Skeletal muscle cell (primary cell): Measurements from ENCODE around the gene CNTN5.

ENCODE experiments used
- DNase-seq: peaks from one replicate; pipeline ENCODE4 v3.0.0-alpha.2; 2010; ENCODE audit warnings: low read depth
- H3K4me3 ChIP-seq: 2 replicates; pipeline ENCODE4 v1.5.1; 2011; ENCODE audit warnings: low read depth, mild to moderate bottlenecking, control low read depth, low read length, moderate library complexity

The CNTN5 gene

GRCh38 chr11:99160447-99160846, 139.7 kb downstream of the CNTN5 start:
- no peak for DNase-seq
- no peak overlapping the region for H3K4me3 ChIP-seq

- H3K4me3 ChIP-seq = no peak overlapping the region
- no peak for DNase-seq
These were observed 142.1 kb downstream of the CNTN5 start for GRCh38 chr11:99162819-99163218.

DNA sequence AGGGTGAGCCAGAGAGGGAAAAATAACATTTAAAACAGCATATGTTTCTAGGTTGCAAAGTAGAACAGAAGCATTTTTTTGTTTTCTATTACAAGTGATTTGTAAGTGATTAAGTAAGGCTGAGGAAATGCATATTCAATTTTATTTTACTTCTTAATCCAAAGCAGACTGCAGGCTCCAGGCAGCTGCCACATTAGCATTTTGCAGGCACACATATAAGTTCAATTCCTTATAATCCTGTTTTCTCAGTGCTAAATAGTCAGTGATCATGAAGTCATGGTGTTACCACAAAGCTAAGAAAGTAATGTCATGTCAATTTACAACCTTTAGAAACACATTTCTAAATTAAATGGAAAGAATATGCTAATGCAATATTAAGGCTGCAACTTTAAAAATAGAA, 149.8 kb downstream of the CNTN5 start:
- H3K4me3 ChIP-seq = no peak overlapping the region
- DNase-seq = no peak

GRCh38 chr11:99171330-99171729, 150.6 kb downstream of the CNTN5 start:
- DNase-seq = no peak
- no peak overlapping the region for H3K4me3 ChIP-seq

DNA sequence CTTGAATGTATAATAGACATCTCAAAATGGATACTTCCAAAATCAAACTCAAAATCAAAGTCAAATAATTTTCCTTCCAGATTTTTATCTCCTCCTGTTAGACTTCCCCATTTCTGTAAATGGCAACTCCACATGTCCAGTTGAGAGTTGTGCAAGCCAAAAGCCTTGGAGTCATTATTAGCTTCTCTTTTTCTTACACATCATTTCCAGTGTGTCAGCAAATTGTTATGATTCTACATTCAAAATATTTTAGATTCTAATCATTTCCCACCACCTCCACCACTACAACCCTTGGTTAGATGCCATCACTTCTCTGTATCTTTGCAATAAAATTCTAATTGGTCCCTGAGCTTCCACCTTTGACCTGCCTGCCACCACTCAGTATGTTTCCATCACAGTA, 155.7 kb downstream of the CNTN5 start:
- no peak for DNase-seq
- H3K4me3 ChIP-seq = no peak overlapping the region

DNA sequence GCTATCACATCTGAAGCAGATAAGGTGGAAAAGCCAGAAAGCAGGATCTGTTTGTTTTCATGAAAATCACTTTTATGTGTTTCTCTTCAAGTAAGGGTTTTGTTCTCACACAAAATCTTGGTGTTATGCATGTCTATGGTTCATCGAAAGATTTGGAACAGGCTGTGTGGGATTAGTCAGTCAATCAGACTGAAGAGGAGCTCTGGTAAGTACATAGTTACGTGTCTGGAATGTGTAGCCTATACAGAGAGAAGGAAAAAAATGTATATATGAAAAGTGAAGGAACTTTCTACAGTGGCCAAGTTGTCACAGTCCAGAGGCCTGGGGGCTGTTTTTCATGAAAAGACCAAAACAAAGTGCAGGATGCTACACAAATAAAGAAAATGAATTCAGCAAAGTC, 156.7 kb downstream of the CNTN5 start:
- DNase-seq = no peak

GRCh38 chr11:99184146-99184545, 163.4 kb downstream of the CNTN5 start:
- DNase-seq = no peak
- H3K4me3 ChIP-seq = no peak overlapping the region

More for the DNA sequence above, 156.7 kb downstream of the CNTN5 start:
- no peak overlapping the region for H3K4me3 ChIP-seq

- no peak overlapping the region for H3K4me3 ChIP-seq
- DNase-seq = no peak
These were observed 167.5 kb downstream of the CNTN5 start for GRCh38 chr11:99188221-99188620.

DNA sequence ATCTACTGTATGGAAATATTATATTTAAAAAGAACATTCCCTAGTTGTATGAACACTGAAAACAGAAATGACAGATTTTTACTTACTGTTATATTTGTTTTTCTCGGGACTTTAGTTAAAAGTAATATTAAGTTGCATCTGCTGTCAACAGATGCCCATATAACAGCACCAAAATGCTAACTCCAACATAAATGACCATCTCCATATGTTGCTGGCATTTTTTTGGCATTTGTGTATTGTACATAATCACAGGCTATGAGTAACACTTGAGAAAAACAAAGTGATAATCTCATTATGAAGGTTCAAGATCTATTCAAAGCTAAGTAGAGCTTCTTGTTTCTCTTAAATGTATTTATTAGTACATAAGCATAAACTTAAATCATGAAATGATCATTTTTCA, 172.0 kb downstream of the CNTN5 start:
- no peak for DNase-seq
- H3K4me3 ChIP-seq = no peak overlapping the region

DNA sequence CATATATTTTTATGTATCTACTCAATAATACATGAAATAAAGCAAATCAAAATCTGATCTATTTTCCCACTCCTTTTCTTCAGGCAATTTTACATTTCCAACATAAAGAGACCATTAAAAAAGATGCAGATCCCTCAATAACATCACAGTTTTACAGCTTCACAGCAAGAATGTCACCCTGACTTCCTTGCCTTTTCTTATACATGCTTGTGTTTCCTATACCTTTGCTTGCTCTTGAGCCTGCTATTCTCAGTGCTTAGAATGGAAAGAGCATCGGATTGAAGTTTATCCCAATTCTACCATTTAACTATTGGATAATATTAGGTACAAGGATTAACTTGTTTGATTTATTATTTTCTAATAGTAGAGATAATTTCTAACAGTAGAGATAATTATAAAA, 176.7 kb downstream of the CNTN5 start:
- no peak overlapping the region for H3K4me3 ChIP-seq
- DNase-seq = no peak

GRCh38 chr11:99198215-99198614, 177.5 kb downstream of the CNTN5 start:
- no peak for DNase-seq
- no peak overlapping the region for H3K4me3 ChIP-seq

DNA sequence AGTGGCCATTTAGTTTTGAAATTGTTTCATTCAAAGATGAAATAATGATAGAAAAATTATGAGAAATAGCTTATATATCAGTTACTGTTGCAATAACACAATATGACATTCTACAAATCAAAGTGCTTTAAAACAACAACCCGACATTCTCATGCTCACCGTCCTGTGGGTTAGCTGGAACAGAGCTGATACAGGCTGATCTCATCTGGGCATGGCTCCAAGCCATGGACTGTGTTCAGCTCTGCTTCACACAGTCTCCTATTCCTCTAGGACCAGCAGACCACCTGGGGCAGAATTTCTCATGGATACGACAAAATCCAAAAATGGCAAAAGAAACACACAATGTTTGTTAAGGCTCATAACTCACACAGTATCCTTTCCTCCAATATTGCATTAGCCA, 178.6 kb downstream of the CNTN5 start:
- peak; percentile 36 for DNase-seq
- H3K4me3 ChIP-seq = no peak overlapping the region

DNA sequence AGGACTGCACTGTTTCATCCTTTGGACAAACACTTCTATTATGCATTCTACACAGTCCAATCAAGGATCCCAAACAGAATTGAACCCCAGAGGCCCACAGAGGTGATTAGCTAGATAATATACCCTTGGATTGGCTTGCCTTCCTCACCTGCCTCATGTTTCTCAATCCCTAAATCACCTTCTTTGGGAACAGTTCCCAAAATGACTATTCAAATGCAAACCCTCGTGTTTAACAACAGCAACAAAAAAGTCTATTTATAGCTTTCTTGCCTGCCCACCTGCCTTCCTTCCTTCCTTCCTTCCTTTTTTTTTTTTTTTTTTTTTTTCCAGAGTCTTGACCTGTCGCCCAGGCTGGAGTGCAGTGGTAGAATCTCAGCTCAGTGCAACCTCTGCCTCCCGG, 180.0 kb downstream of the CNTN5 start:
- DNase-seq = no peak
- H3K4me3 ChIP-seq = no peak overlapping the region

DNA sequence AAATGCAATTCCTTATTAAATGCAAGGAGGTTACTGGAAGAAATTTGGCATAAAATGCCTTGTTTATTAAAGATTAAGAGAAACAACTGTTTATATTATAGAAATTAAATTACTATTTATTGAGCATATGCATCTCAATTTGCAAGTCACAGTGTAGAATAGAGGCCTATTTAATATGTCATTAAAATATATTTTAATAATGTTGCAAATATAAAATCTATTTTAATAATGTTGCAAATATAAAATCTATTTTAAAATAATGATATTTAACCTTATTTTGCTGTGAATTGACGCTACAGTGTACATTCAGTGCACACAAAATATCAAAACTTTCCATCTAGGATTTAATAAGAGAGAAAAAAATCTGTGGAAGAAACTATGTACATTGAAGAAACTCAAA, 188.1 kb downstream of the CNTN5 start:
- H3K4me3 ChIP-seq = no peak overlapping the region
- DNase-seq = no peak

DNA sequence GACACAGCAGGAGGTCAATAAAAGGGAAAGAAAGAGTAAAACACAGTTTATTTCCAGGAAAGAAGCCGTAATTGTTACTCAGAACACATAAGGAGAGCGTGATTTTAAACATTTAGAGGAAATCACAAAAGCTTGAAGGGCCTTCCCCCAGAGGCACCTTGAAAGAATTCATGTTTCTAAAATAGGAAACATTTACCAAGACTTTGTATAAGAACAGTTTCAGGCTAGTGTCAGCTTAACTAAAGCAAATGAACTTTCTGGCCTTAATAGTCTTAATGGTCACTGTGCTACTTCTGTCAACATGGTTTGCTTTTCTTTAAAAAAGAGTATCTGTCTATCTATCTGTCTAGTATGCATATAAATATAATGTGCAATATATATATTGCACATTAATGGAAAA, 208.8 kb downstream of the CNTN5 start:
- H3K4me3 ChIP-seq = no peak overlapping the region
- DNase-seq = no peak

- no peak for DNase-seq
These were observed 213.8 kb downstream of the CNTN5 start for GRCh38 chr11:99234534-99234933.

DNA sequence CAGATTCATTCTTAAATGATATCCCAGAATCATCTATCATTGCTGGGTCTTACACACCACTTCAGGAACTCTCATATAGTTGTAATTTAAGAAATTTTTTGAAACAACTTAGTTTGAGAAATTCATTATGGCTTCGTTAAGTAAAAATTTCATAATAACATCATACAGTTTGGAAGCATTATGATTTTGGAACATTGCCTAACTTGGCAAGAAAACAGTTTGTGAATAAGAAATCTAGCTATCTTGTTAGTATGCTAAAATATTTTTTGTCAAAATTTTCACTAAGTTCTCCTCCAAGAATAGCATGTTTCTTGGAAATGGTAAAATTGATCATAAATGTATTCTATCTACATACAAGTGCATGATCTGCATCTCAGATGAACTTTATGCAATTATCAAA, 217.7 kb downstream of the CNTN5 start:
- DNase-seq = no peak
- H3K4me3 ChIP-seq = no peak overlapping the region

More at GRCh38 chr11:99234534-99234933, 213.8 kb downstream of the CNTN5 start:
- H3K4me3 ChIP-seq = no peak overlapping the region

GRCh38 chr11:99240192-99241030, 219.7 kb downstream of the CNTN5 start:
- DNase-seq = no peak
- no peak overlapping the region for H3K4me3 ChIP-seq

DNA sequence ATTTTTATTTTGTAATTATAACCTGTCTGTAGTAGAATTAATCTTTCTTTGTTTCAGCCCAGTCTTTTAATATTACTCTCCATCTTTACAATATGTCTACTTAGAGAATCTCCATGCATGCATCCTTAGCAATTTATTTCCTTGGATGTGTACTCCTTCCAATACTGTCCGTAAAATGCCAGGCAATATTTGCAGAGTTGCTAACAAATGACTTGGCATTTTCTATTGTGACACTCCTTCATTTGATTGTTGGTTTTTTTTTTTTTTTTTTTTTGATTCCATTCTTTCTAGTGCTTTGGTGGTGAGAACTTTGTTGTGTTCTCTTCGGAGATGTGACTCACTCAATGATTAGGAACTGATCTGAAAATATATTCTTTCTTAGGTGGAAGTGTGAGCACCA, 220.3 kb downstream of the CNTN5 start:
- no peak overlapping the region for H3K4me3 ChIP-seq
- DNase-seq = no peak

DNA sequence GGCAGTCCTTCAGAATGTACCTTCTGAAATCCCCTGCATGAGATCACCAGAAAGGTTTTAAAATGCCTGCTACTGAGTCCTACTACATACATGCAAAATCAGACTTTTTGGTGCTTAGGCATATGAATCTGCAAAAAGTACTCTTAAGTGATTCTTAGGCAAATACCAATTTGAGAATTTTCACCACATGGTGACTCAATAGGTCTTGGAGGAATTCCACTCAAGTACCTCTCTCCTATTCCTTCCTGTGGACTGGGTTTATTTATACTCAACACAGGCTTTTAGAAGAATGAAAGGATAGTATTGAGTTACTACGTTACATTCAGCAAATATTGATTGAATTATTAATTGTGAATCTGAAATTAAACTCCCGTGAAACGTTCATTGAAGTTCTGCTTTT, 223.9 kb downstream of the CNTN5 start:
- no peak overlapping the region for H3K4me3 ChIP-seq
- DNase-seq = no peak

- no peak overlapping the region for H3K4me3 ChIP-seq
- DNase-seq = no peak
These were observed 225.4 kb downstream of the CNTN5 start for GRCh38 chr11:99246199-99246598.

- H3K4me3 ChIP-seq = no peak overlapping the region
- no peak for DNase-seq
These were observed 235.9 kb downstream of the CNTN5 start for GRCh38 chr11:99256614-99257013.
